Fibroblast of villous mesenchyme (primary cell): ENCODE data around the gene MAN2A1. TPM values are rescaled to one million over a fixed set of nuclear protein-coding genes. Genes with fewer than 3 reads are reported as not detected.

ENCODE experiments used
- DNase-seq: peaks from one replicate; pipeline ENCODE4 v3.0.0-alpha.2; 2010; ENCODE audit warnings: low read depth
- H3K4me3 ChIP-seq: 2 replicates; pipeline ENCODE4 v1.5.1; 2011; ENCODE audit warnings: low read depth, mild to moderate bottlenecking, low read length
- CTCF ChIP-seq: IDR thresholded peaks from 2 replicates; pipeline ENCODE4 v1.5.1; 2012; ENCODE audit warnings: low read depth, mild to moderate bottlenecking, low read length; ENCODE audit not compliant: insufficient read depth
- total RNA-seq: library from RNA; depleted of rRNA; stranded (reverse); fragments of >200 nt; gene quantifications from 2 replicates; pipeline ENCODE4 v1.2.3, GENCODE V29; 2012

The MAN2A1 gene
- total RNA-seq, 1 donor: 178 TPM

- TF ChIP-seq CTCF: no peak
- H3K4me3 ChIP-seq: no peak overlapping the region
- DNase-seq: no peak
Measured at GRCh38 chr5:109788596-109788995, 98.9 kb downstream of the MAN2A1 start.

GRCh38 chr5:109792613-109793012 lies 102.9 kb downstream of the MAN2A1 start:
- TF ChIP-seq CTCF: no peak
- no peak for DNase-seq
- no peak overlapping the region for H3K4me3 ChIP-seq

- DNase-seq: no peak
- no peak for TF ChIP-seq CTCF
- no peak overlapping the region for H3K4me3 ChIP-seq
Measured at GRCh38 chr5:109803854-109804253, 114.1 kb downstream of the MAN2A1 start.

GRCh38 chr5:109805472-109805871 lies 115.7 kb downstream of the MAN2A1 start:
- no peak for DNase-seq

GRCh38 chr5:109805883-109806282 lies 116.2 kb downstream of the MAN2A1 start:
- TF ChIP-seq CTCF: no peak
- no peak overlapping the region for H3K4me3 ChIP-seq
- no peak for DNase-seq

More at GRCh38 chr5:109805472-109805871, 115.7 kb downstream of the MAN2A1 start:
- H3K4me3 ChIP-seq: no peak overlapping the region
- TF ChIP-seq CTCF: no peak

- H3K4me3 ChIP-seq: no peak overlapping the region
- no peak for DNase-seq
- no peak for TF ChIP-seq CTCF
Measured at GRCh38 chr5:109812698-109813097, 123.0 kb downstream of the MAN2A1 start.

GRCh38 chr5:109816732-109817131 lies 127.0 kb downstream of the MAN2A1 start:
- no peak overlapping the region for H3K4me3 ChIP-seq
- no peak for DNase-seq
- TF ChIP-seq CTCF: no peak
